NB4 (cell line): ENCODE results near the gene SYDE1.

Experiments
- DNase-seq: peaks from one replicate; pipeline ENCODE4 v3.0.0; 2010; ENCODE audit warnings: low read depth
- H3K4me3 ChIP-seq: one replicate; pipeline ENCODE4 v1.5.1; 2011; ENCODE audit warnings: mild to moderate bottlenecking, low read depth, low read length, moderate library complexity
- MYC ChIP-seq: IDR thresholded peaks from 2 replicates; pipeline ENCODE4 v1.6.1; 2011; ENCODE audit warnings: low read depth, low read length
- POLR2A ChIP-seq: IDR thresholded peaks from 2 replicates; pipeline ENCODE4 v1.6.1; 2011; ENCODE audit warnings: mild to moderate bottlenecking; ENCODE audit not compliant: insufficient read length; ENCODE audit errors: extremely low read depth
- TF ChIP-seq, protein P1 (sequence below): IDR thresholded peaks from 2 replicates; pipeline ENCODE4 v1.6.1; 2011; ENCODE audit warnings: low read depth, low read length
- TF ChIP-seq, protein P2 (sequence below): IDR thresholded peaks from one replicate; pipeline ENCODE4 v1.5.1; 2012; ENCODE audit warnings: low read depth, low read length

The SYDE1 gene

DNA sequence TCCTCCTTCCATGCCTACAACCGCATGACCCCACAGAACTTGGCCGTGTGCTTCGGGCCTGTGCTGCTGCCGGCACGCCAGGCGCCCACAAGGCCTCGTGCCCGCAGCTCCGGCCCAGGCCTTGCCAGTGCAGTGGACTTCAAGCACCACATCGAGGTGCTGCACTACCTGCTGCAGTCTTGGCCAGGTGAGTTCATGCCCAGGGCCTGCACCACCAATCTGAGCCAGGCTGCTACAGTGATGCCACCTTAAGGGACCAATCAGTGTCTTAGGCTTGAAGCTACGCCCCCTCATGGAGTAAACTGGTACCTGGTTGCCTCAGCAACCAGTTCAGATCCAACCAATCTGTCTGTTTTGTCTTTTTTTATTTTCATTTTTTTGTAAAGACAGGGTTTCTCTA lies 5.2 kb downstream of the SYDE1 start:
- no peak overlapping the region for H3K4me3 ChIP-seq
- DNase-seq, result no peak
- TF ChIP-seq, protein P1, sequence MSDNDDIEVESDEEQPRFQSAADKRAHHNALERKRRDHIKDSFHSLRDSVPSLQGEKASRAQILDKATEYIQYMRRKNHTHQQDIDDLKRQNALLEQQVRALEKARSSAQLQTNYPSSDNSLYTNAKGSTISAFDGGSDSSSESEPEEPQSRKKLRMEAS, result no peak
- TF ChIP-seq POLR2A (no peak), MYC (no peak)
- TF ChIP-seq, protein P2, sequence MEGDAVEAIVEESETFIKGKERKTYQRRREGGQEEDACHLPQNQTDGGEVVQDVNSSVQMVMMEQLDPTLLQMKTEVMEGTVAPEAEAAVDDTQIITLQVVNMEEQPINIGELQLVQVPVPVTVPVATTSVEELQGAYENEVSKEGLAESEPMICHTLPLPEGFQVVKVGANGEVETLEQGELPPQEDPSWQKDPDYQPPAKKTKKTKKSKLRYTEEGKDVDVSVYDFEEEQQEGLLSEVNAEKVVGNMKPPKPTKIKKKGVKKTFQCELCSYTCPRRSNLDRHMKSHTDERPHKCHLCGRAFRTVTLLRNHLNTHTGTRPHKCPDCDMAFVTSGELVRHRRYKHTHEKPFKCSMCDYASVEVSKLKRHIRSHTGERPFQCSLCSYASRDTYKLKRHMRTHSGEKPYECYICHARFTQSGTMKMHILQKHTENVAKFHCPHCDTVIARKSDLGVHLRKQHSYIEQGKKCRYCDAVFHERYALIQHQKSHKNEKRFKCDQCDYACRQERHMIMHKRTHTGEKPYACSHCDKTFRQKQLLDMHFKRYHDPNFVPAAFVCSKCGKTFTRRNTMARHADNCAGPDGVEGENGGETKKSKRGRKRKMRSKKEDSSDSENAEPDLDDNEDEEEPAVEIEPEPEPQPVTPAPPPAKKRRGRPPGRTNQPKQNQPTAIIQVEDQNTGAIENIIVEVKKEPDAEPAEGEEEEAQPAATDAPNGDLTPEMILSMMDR, result no peak

DNA sequence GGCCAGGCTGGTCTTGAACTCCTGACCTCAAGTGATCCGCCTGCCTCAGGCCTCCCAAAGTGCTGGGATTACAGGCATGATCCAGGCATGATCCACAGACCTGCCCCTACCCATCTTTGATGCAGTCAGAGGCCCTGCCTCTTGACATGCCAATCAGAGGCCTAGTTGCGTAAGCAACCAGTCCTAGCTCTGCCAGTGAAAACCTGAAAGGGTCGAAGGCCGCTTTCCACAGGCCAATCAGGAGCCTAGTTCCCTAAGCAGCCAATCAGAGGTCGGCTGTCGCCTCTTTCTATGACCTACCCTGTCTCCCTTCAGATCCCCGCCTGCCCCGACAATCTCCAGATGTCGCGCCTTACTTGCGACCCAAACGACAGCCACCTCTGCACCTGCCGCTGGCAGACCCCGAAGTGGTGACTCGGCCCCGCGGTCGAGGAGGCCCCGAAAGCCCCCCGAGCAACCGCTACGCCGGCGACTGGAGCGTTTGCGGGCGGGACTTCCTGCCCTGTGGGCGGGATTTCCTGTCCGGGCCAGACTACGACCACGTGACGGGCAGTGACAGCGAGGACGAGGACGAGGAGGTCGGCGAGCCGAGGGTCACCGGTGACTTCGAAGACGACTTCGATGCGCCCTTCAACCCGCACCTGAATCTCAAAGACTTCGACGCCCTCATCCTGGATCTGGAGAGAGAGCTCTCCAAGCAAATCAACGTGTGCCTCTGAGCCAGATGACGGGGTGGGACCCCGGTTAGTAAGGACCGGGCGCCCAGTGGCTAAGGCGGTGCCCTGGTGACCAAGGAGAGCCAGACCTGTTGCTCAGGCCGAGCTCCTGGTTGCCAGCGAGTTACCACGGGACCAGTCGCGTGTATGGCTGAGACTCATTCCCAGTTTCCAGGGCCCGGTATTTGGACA lies 6.3 kb downstream of the SYDE1 start:
- TF ChIP-seq, protein P2, result no peak
- TF ChIP-seq, protein P1, result no peak
- TF ChIP-seq MYC (no peak), POLR2A (no peak)
- H3K4me3 ChIP-seq, result no peak overlapping the region
- DNase-seq, result peak; percentile 17

DNA sequence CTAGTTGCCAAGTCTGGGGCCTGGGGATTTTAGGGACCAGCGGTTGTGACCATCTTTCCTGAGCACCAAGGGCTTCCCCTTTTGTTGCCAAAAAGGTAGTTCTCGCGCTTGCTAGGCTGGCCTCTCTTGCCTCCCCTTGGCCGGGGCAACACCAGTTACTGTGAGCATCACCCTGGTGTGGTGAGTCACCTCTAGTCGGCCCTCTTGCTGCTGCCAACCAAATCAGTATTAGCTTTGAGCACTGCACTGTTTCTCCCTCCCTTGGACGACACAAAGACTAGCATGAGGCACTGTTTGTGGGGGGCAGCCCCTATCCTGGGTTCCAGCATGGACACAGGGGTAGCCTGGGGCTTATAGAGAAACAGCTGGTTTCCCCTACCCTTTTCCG lies 6.9 kb downstream of the SYDE1 start:
- no peak for TF ChIP-seq MYC
- no peak for TF ChIP-seq POLR2A
- TF ChIP-seq, protein P1, result no peak
- TF ChIP-seq, protein P2, result no peak
- peak; percentile 17 for DNase-seq
- H3K4me3 ChIP-seq, result no peak overlapping the region

DNA sequence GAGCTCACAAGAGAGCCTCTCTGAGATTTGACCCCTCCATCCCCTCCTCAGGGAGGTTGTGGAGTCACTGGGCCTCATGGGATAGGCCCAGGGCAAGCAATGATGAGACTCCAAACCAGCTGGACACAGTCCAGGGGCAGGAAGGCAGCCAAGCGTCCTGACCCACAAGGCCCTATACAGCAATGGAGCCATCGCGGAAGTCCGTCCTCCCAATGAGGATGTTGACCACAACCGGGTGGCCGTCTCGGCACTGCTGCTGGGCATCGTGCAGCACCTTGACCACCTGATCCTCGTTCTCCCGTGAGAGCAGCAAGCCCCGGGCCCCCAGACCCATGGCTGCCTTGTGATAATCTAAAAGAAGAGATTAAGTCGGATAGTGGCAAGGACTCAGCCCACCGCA lies 7.9 kb downstream of the SYDE1 start:
- no peak overlapping the region for H3K4me3 ChIP-seq
- TF ChIP-seq POLR2A, result no peak
- TF ChIP-seq, protein P1, result no peak
- no peak for TF ChIP-seq MYC
- TF ChIP-seq, protein P2, result no peak
- no peak for DNase-seq

DNA sequence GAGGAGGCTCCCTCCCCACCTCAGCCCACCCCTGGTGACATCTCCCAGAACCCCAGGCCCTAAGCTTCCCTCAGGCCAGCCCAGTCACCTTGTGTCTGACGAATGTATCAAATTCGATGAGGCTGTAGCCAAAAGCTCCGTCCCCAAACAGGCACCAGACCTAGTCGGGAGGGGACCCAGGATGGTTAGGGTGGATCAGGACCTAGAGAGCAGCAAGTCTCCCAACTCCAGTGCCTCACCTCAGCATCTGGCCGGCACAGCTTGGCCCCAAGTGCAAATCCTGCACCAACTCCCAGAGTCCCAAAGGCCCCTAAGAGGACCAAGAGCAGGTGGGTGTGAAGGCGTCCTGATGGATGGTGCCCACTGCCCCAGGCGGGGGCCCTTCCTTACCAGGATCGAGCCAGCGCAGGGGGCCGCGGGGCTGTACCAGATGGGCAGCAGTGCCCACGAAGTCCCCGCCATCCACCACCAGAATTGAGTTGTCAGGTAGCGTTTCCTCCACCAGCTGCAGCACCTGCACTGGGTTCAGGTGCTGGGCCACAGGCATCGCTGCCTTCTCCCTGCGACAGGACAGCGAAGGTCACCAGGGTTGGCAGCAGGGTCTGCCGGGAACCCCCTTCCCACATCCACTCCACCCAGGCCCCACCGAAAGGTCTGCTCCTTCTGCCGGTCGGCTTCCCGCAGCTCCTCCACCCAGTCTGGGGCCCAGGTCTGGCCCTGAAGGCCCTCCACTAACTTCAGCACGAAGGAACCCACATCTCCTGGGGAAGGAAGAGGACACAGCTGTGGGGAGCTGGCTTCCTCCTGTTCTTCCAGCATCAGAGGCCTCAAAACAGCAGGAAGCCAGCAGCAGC lies 8.8 kb downstream of the SYDE1 start:
- H3K4me3 ChIP-seq, result no peak overlapping the region
- TF ChIP-seq, protein P2, result no peak
- TF ChIP-seq, protein P1, result no peak
- TF ChIP-seq MYC (no peak), POLR2A (no peak)
- no peak for DNase-seq
